ENCODE results near the gene SLC6A11. TPM values are rescaled to one million over a fixed set of nuclear protein-coding genes. Genes with fewer than 3 reads are reported as not detected.
A peak's percentile ranks its signal among the peaks of the same experiment; 100 is the strongest.

The SLC6A11 gene
- total RNA-seq, 1 experiment from 2014 or later: not detected

- no peaks in the 10 kb centered on the region for H3K27me3 ChIP-seq (ENCODE audit: low read length)
Observed at GRCh38 chr3:10873415-10873814, 57.4 kb downstream of the SLC6A11 start.

GRCh38 chr3:10875914-10876313 is 59.9 kb downstream of the SLC6A11 start:
- no peak overlapping the region for H2AFZ ChIP-seq (ENCODE audit: low read length)
- no peaks in the 10 kb centered on the region for H3K4me1 ChIP-seq (ENCODE audit: low read length)
- no peak overlapping the region for H3K4me3 ChIP-seq (ENCODE audit: low read length)
- no peak overlapping the region for H3K27ac ChIP-seq (ENCODE audit: low read length)
- H4K20me1 ChIP-seq (ENCODE audit: insufficient read depth, low read depth, low read length): no peaks in the 10 kb centered on the region
- no peaks in the 10 kb centered on the region for H3K9me2 ChIP-seq (replicated peaks; ENCODE audit: insufficient read depth, low read length)
- no peak overlapping the region for H3K4me2 ChIP-seq (ENCODE audit: low read depth, low read length, poor library complexity, severe bottlenecking)
- H3K79me2 ChIP-seq (ENCODE audit: low read length): no peaks in the 10 kb centered on the region
- H3K36me3 ChIP-seq (ENCODE audit: insufficient read depth, low read length): no peaks in the 10 kb centered on the region
- H3K9ac ChIP-seq (ENCODE audit: low read length): no peak overlapping the region
- no peak for DNase-seq
- H3K9me3 ChIP-seq (ENCODE audit: low read length): no peaks in the 10 kb centered on the region
- no peaks in the 10 kb centered on the region for H3K27me3 ChIP-seq (ENCODE audit: low read length)

More at GRCh38 chr3:10873415-10873814, 57.4 kb downstream of the SLC6A11 start:
- no peaks in the 10 kb centered on the region for H3K79me2 ChIP-seq (ENCODE audit: low read length)
- no peak overlapping the region for H3K4me3 ChIP-seq (ENCODE audit: low read length)
- H3K36me3 ChIP-seq (ENCODE audit: insufficient read depth, low read length): no peaks in the 10 kb centered on the region
- no peak for DNase-seq
- no peak overlapping the region for H3K27ac ChIP-seq (ENCODE audit: low read length)
- H3K9me2 ChIP-seq (replicated peaks; ENCODE audit: insufficient read depth, low read length): no peaks in the 10 kb centered on the region
- no peaks in the 10 kb centered on the region for H4K20me1 ChIP-seq (ENCODE audit: insufficient read depth, low read depth, low read length)
- no peak overlapping the region for H2AFZ ChIP-seq (ENCODE audit: low read length)
- H3K4me2 ChIP-seq (ENCODE audit: low read depth, low read length, poor library complexity, severe bottlenecking): no peak overlapping the region
- H3K9ac ChIP-seq (ENCODE audit: low read length): no peak overlapping the region
- H3K4me1 ChIP-seq (ENCODE audit: low read length): no peaks in the 10 kb centered on the region
- no peaks in the 10 kb centered on the region for H3K9me3 ChIP-seq (ENCODE audit: low read length)

- Histone ChIP-seq H3K27ac (ENCODE audit: low read length) (no peak overlapping the region), H3K9me2 (replicated peaks; ENCODE audit: insufficient read depth, low read length) (no peaks in the 10 kb centered on the region), H3K9ac (ENCODE audit: low read length) (no peak overlapping the region), H3K4me1 (ENCODE audit: low read length) (no peaks in the 10 kb centered on the region), H2AFZ (ENCODE audit: low read length) (no peak overlapping the region), H3K79me2 (ENCODE audit: low read length) (no peaks in the 10 kb centered on the region), H3K9me3 (ENCODE audit: low read length) (no peaks in the 10 kb centered on the region), H3K36me3 (ENCODE audit: insufficient read depth, low read length) (no peaks in the 10 kb centered on the region), H3K27me3 (ENCODE audit: low read length) (no peaks in the 10 kb centered on the region), H3K4me2 (ENCODE audit: low read depth, low read length, poor library complexity, severe bottlenecking) (no peak overlapping the region), H4K20me1 (ENCODE audit: insufficient read depth, low read depth, low read length) (no peaks in the 10 kb centered on the region), H3K4me3 (ENCODE audit: low read length) (no peak overlapping the region)
- DNase-seq: no peak
Observed at GRCh38 chr3:10876661-10877060, 60.6 kb downstream of the SLC6A11 start.

- no peak for DNase-seq
- H3K9ac ChIP-seq (ENCODE audit: low read length): no peak overlapping the region
- H2AFZ ChIP-seq (ENCODE audit: low read length): no peak overlapping the region
- no peaks in the 10 kb centered on the region for H4K20me1 ChIP-seq (ENCODE audit: insufficient read depth, low read depth, low read length)
- no peak overlapping the region for H3K4me3 ChIP-seq (ENCODE audit: low read length)
- no peaks in the 10 kb centered on the region for H3K27me3 ChIP-seq (ENCODE audit: low read length)
- H3K27ac ChIP-seq (ENCODE audit: low read length): no peak overlapping the region
- H3K79me2 ChIP-seq (ENCODE audit: low read length): no peaks in the 10 kb centered on the region
- H3K9me3 ChIP-seq (ENCODE audit: low read length): no peaks in the 10 kb centered on the region
- no peaks in the 10 kb centered on the region for H3K9me2 ChIP-seq (replicated peaks; ENCODE audit: insufficient read depth, low read length)
- no peaks in the 10 kb centered on the region for H3K36me3 ChIP-seq (ENCODE audit: insufficient read depth, low read length)
- H3K4me2 ChIP-seq (ENCODE audit: low read depth, low read length, poor library complexity, severe bottlenecking): no peak overlapping the region
- H3K4me1 ChIP-seq (ENCODE audit: low read length): no peaks in the 10 kb centered on the region
Observed at GRCh38 chr3:10882851-10883250, 66.8 kb downstream of the SLC6A11 start.

GRCh38 chr3:10883478-10884234 is 67.6 kb downstream of the SLC6A11 start:
- peak; percentile 71 for DNase-seq
- Histone ChIP-seq H3K4me2 (ENCODE audit: low read depth, low read length, poor library complexity, severe bottlenecking) (no peak overlapping the region), H3K27ac (ENCODE audit: low read length) (no peak overlapping the region), H3K79me2 (ENCODE audit: low read length) (no peaks in the 10 kb centered on the region), H2AFZ (ENCODE audit: low read length) (no peak overlapping the region), H3K27me3 (ENCODE audit: low read length) (no peaks in the 10 kb centered on the region), H4K20me1 (ENCODE audit: insufficient read depth, low read depth, low read length) (no peaks in the 10 kb centered on the region), H3K9me3 (ENCODE audit: low read length) (no peaks in the 10 kb centered on the region), H3K9ac (ENCODE audit: low read length) (no peak overlapping the region), H3K4me1 (ENCODE audit: low read length) (no peaks in the 10 kb centered on the region), H3K36me3 (ENCODE audit: insufficient read depth, low read length) (no peaks in the 10 kb centered on the region), H3K9me2 (replicated peaks; ENCODE audit: insufficient read depth, low read length) (no peaks in the 10 kb centered on the region), H3K4me3 (ENCODE audit: low read length) (no peak overlapping the region)

GRCh38 chr3:10887015-10887414 is 71.0 kb downstream of the SLC6A11 start:
- no peak for DNase-seq
- Histone ChIP-seq H3K9ac (ENCODE audit: low read length) (no peak overlapping the region), H4K20me1 (ENCODE audit: insufficient read depth, low read depth, low read length) (no peaks in the 10 kb centered on the region), H3K27ac (ENCODE audit: low read length) (no peak overlapping the region), H3K9me2 (replicated peaks; ENCODE audit: insufficient read depth, low read length) (no peaks in the 10 kb centered on the region), H3K36me3 (ENCODE audit: insufficient read depth, low read length) (no peaks in the 10 kb centered on the region), H3K4me3 (ENCODE audit: low read length) (no peak overlapping the region), H3K27me3 (ENCODE audit: low read length) (no peaks in the 10 kb centered on the region; the same call in 1 of the 2 replicates), H3K9me3 (ENCODE audit: low read length) (peaks cover 6% of the 10 kb centered on the region; the same call in 1 of the 2 replicates), H3K79me2 (ENCODE audit: low read length) (no peaks in the 10 kb centered on the region), H3K4me2 (ENCODE audit: low read depth, low read length, poor library complexity, severe bottlenecking) (no peak overlapping the region), H2AFZ (ENCODE audit: low read length) (no peak overlapping the region), H3K4me1 (ENCODE audit: low read length) (no peaks in the 10 kb centered on the region)

- H3K79me2 ChIP-seq (ENCODE audit: low read length): no peaks in the 10 kb centered on the region
- H4K20me1 ChIP-seq (ENCODE audit: insufficient read depth, low read depth, low read length): no peaks in the 10 kb centered on the region
- no peak overlapping the region for H3K27ac ChIP-seq (ENCODE audit: low read length)
- no peak overlapping the region for H3K4me3 ChIP-seq (ENCODE audit: low read length)
- no peaks in the 10 kb centered on the region for H3K36me3 ChIP-seq (ENCODE audit: insufficient read depth, low read length)
- H3K9ac ChIP-seq (ENCODE audit: low read length): no peak overlapping the region
- no peak for DNase-seq
- H3K27me3 ChIP-seq (ENCODE audit: low read length): no peaks in the 10 kb centered on the region; the same call in 1 of the 2 replicates
- H2AFZ ChIP-seq (ENCODE audit: low read length): no peak overlapping the region
- H3K9me3 ChIP-seq (ENCODE audit: low read length): peaks cover 6% of the 10 kb centered on the region; the same call in 1 of the 2 replicates
- no peaks in the 10 kb centered on the region for H3K9me2 ChIP-seq (replicated peaks; ENCODE audit: insufficient read depth, low read length)
- H3K4me1 ChIP-seq (ENCODE audit: low read length): no peaks in the 10 kb centered on the region
- no peak overlapping the region for H3K4me2 ChIP-seq (ENCODE audit: low read depth, low read length, poor library complexity, severe bottlenecking)
Observed at GRCh38 chr3:10888518-10889090, 72.6 kb downstream of the SLC6A11 start.

GRCh38 chr3:10889206-10889960 is 73.4 kb downstream of the SLC6A11 start:
- Histone ChIP-seq H3K9me3 (ENCODE audit: low read length) (peaks cover 6% of the 10 kb centered on the region; the same call in 1 of the 2 replicates), H3K4me1 (ENCODE audit: low read length) (no peaks in the 10 kb centered on the region), H3K9me2 (replicated peaks; ENCODE audit: insufficient read depth, low read length) (no peaks in the 10 kb centered on the region)

More at GRCh38 chr3:10889206-10889960, 73.4 kb downstream of the SLC6A11 start:
- no peaks in the 10 kb centered on the region for H4K20me1 ChIP-seq (ENCODE audit: insufficient read depth, low read depth, low read length)
- no peaks in the 10 kb centered on the region; the same call in 1 of the 2 replicates for H3K27me3 ChIP-seq (ENCODE audit: low read length)
- no peaks in the 10 kb centered on the region for H3K36me3 ChIP-seq (ENCODE audit: insufficient read depth, low read length)
- H3K79me2 ChIP-seq (ENCODE audit: low read length): no peaks in the 10 kb centered on the region
- DNase-seq: no peak
- H3K4me3 ChIP-seq (ENCODE audit: low read length): no peak overlapping the region
- H3K9ac ChIP-seq (ENCODE audit: low read length): no peak overlapping the region
- H3K27ac ChIP-seq (ENCODE audit: low read length): no peak overlapping the region
- no peak overlapping the region for H3K4me2 ChIP-seq (ENCODE audit: low read depth, low read length, poor library complexity, severe bottlenecking)
- no peak overlapping the region for H2AFZ ChIP-seq (ENCODE audit: low read length)

Data from Karpas-422 (cell line).